CD14-positive monocyte (primary cell): ENCODE data around the gene POC1B. TPM values are rescaled to one million over a fixed set of nuclear protein-coding genes. Genes with fewer than 3 reads are reported as not detected.

Source experiments
- DNase-seq, 3 donors: peaks; one replicate each; pipeline ENCODE4 v3.0.0-alpha.2; 2011 to 2022
- H2AFZ ChIP-seq: 2 replicates; pipeline ENCODE4 v1.6.0; 2012; ENCODE audit warnings: mild to moderate bottlenecking, low read depth, low read length, inconsistent platforms; ENCODE audit not compliant: insufficient read depth, poor library complexity, severe bottlenecking
- H3K27ac ChIP-seq, 2 donors: 1 replicate in 1 of 2; 2 replicates in 1 of 2; pipeline ENCODE4 v1.5.1; 2012 to 2013; ENCODE audit warnings: low read length in 2 of 2, control low read depth in 1 of 2, inconsistent platforms in 1 of 2, low read depth in 1 of 2, mild to moderate bottlenecking in 1 of 2
- H3K27me3 ChIP-seq, 2 donors: one replicate each; pipeline versions ENCODE4 v1.6.0 to v1.6.1; 2011 to 2013; ENCODE audit warnings: low read length in 2 of 2; ENCODE audit not compliant: control insufficient read depth in 2 of 2, insufficient read depth in 2 of 2
- H3K36me3 ChIP-seq, 2 donors: replicated peaks in 1 of 2; 1 replicate in 1 of 2; 2 replicates in 1 of 2; pipeline versions ENCODE4 v1.5.1 to v1.6.1; 2012 to 2013; ENCODE audit warnings: low read length in 2 of 2, control low read depth in 1 of 2, inconsistent platforms in 1 of 2, mild to moderate bottlenecking in 1 of 2; ENCODE audit not compliant: insufficient read depth in 2 of 2, control insufficient read depth in 1 of 2
- H3K4me1 ChIP-seq, 2 donors: 1 replicate in 1 of 2; 2 replicates in 1 of 2; pipeline versions ENCODE4 v1.5.1 to v1.6.1; 2012 to 2013; ENCODE audit warnings: low read length in 2 of 2, control low read depth in 1 of 2, inconsistent platforms in 1 of 2, mild to moderate bottlenecking in 1 of 2, moderate library complexity in 1 of 2; ENCODE audit not compliant: insufficient read depth in 2 of 2, control insufficient read depth in 1 of 2
- H3K4me2 ChIP-seq: replicated peaks from 2 replicates; pipeline ENCODE3; 2012; ENCODE audit warnings: low read length, moderate library complexity, mild to moderate bottlenecking; ENCODE audit not compliant: poor library complexity, severe bottlenecking; ENCODE audit errors: extremely low read depth
- H3K4me3 ChIP-seq, 3 experiments: fragments of 200-600 bp in 1 of 3; sonication (generic) in 1 of 3; replicated peaks in 1 of 3; 1 replicate in 2 of 3; 2 replicates in 1 of 3; pipeline ENCODE4 v1.5.1; 2011 to 2013; ENCODE audit warnings: low read length in 3 of 3, mild to moderate bottlenecking in 3 of 3, control low read depth in 2 of 3, low read depth in 2 of 3, inconsistent platforms in 1 of 3, moderate library complexity in 1 of 3
- H3K79me2 ChIP-seq: 2 replicates; pipeline ENCODE4 v1.6.0; 2012; ENCODE audit warnings: mild to moderate bottlenecking, control low read depth, inconsistent platforms, low read length, moderate library complexity; ENCODE audit not compliant: insufficient read depth
- H3K9ac ChIP-seq: 2 replicates; pipeline ENCODE4 v1.6.0; 2017; ENCODE audit warnings: low read length, mild to moderate bottlenecking; ENCODE audit not compliant: insufficient read depth, poor library complexity, severe bottlenecking
- H3K9me3 ChIP-seq, 2 donors: replicated peaks in 1 of 2; 1 replicate in 1 of 2; 2 replicates in 1 of 2; pipeline versions ENCODE4 v1.5.1 to v1.6.1; 2012 to 2013; ENCODE audit warnings: low read length in 2 of 2, control low read depth in 1 of 2; ENCODE audit not compliant: control insufficient read depth in 1 of 2, insufficient read depth in 1 of 2
- H4K20me1 ChIP-seq: 2 replicates; pipeline ENCODE4 v1.6.0; 2012; ENCODE audit warnings: mild to moderate bottlenecking, low read length, control low read depth, moderate library complexity; ENCODE audit not compliant: insufficient read depth
- H3K27ac Mint-ChIP-seq, 7 donors: one replicate each; pipeline ENCODE4 v1.8.0; 2020; ENCODE audit warnings: mild to moderate bottlenecking in 7 of 7, mixed read lengths in 7 of 7, moderate library complexity in 6 of 7, inconsistent platforms in 2 of 7
- H3K27me3 Mint-ChIP-seq, 3 donors: one replicate each; pipeline ENCODE4 v1.8.0; 2021 to 2022; ENCODE audit warnings: low read depth in 3 of 3, mild to moderate bottlenecking in 3 of 3, mixed read lengths in 3 of 3, moderate library complexity in 3 of 3, inconsistent platforms in 1 of 3
- H3K36me3 Mint-ChIP-seq, 2 donors: one replicate each; pipeline ENCODE4 v1.8.0; 2020; ENCODE audit warnings: mixed read lengths in 2 of 2, inconsistent platforms in 1 of 2, mild to moderate bottlenecking in 1 of 2
- H3K4me1 Mint-ChIP-seq: one replicate; pipeline ENCODE4 v1.8.0; 2020; ENCODE audit warnings: mild to moderate bottlenecking, mixed read lengths
- H3K4me3 Mint-ChIP-seq, 2 donors: one replicate each; pipeline ENCODE4 v1.8.0; 2020; ENCODE audit warnings: mild to moderate bottlenecking in 2 of 2, mixed read lengths in 2 of 2, moderate library complexity in 1 of 2
- H3K9me3 Mint-ChIP-seq, 7 donors: one replicate each; pipeline ENCODE4 v1.8.0; 2020 to 2022; ENCODE audit warnings: mixed read lengths in 7 of 7, mild to moderate bottlenecking in 6 of 7, moderate library complexity in 6 of 7, inconsistent platforms in 2 of 7
- WGBS: methylation state at CpG from one replicate; pipeline ENCODE4 v1.1.5; 2013; ENCODE audit warnings: missing lambda C conversion rate; ENCODE audit not compliant: insufficient coverage; 5-methylcytosine and 5-hydroxymethylcytosine counted together
- intact Hi-C, 2 donors: fragments of 100-400 bp; cut with micrococcal nuclease; formaldehyde crosslinking; loops; one replicate each; pipeline versions ENCODE4 v1.15.0 to v1.15.1; 2023
- polyA plus RNA-seq, 3 donors: library from polyadenylated mRNA; depleted of rRNA in 1 of 3; unstranded in 2 of 3; stranded (reverse) in 1 of 3; fragments of 300-500 nt in 2 of 3; fragments of >200 nt in 1 of 3; fragmentation: Illumina TruSeq in 2 of 3; gene quantifications; 1 replicate in 2 of 3; 2 replicates in 1 of 3; pipeline ENCODE4 v1.2.3, GENCODE V29; 2012 to 2021
- TF ChIP-seq, protein P1 (sequence below): fragments of 200-600 bp; IDR thresholded peaks from one replicate; pipeline ENCODE4 v1.8.0; 2022; ENCODE audit warnings: antibody characterized with exemption, mild to moderate bottlenecking

POC1B gene
- polyA plus RNA-seq, 3 donors = 8.4 to 32.0 (median 29.7) TPM

DNA sequence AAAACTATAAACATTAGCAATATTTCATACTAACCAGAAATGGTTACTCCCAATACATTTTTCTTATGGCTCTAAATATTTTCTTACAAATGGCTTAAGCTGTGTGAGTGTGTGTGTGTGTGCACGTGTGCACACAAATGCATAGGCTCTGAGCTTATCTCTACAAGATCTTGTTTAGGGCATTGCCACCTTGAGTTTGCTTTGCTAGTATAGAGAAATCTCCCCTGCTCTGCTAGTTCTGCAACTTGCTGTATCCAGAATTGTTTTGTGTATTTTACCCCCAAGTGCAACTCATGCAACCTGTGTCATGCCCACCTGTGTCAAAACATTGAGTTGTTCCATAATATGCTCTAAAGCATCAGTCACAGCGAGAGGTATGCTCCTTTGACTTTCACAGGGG is 101.0 kb downstream of the POC1B start:
- TF ChIP-seq, protein P1, sequence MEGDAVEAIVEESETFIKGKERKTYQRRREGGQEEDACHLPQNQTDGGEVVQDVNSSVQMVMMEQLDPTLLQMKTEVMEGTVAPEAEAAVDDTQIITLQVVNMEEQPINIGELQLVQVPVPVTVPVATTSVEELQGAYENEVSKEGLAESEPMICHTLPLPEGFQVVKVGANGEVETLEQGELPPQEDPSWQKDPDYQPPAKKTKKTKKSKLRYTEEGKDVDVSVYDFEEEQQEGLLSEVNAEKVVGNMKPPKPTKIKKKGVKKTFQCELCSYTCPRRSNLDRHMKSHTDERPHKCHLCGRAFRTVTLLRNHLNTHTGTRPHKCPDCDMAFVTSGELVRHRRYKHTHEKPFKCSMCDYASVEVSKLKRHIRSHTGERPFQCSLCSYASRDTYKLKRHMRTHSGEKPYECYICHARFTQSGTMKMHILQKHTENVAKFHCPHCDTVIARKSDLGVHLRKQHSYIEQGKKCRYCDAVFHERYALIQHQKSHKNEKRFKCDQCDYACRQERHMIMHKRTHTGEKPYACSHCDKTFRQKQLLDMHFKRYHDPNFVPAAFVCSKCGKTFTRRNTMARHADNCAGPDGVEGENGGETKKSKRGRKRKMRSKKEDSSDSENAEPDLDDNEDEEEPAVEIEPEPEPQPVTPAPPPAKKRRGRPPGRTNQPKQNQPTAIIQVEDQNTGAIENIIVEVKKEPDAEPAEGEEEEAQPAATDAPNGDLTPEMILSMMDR = no peak
- no peak overlapping the region for H3K9ac ChIP-seq
- H3K79me2 ChIP-seq = no peaks in the 10 kb centered on the region
- H3K9me3 ChIP-seq = no peaks in the 10 kb centered on the region
- DNase-seq = no peak
- Mint-ChIP-seq H3K4me1 (peaks cover 39% of the 10 kb centered on the region), H3K27ac (peak overlapping the region in 6 of 7 donors; percentile 26 to 84 (median 79)), H3K9me3 (no peaks in the 10 kb centered on the region), H3K27me3 (peaks cover 0 to 3% (median 0%) of the 10 kb centered on the region in 3 donors), H3K36me3 (peaks cover 2 to 9% of the 10 kb centered on the region in 2 donors), H3K4me3 (no peak overlapping the region)
- no peak overlapping the region for H2AFZ ChIP-seq
- H4K20me1 ChIP-seq = no peaks in the 10 kb centered on the region
- H3K4me3 ChIP-seq = peak overlapping the region in 1 of 3 experiments; percentile 13
- H3K27ac ChIP-seq = peak overlapping the region in 1 of 2 donors; percentile 64
- peak overlapping the region; percentile 3 for H3K4me2 ChIP-seq
- H3K27me3 ChIP-seq = no peaks in the 10 kb centered on the region
- H3K36me3 ChIP-seq = no peaks in the 10 kb centered on the region
- no CpG with 5 or more reads among the region's 2 CpGs for WGBS
- H3K4me1 ChIP-seq = peaks cover 41 to 48% of the 10 kb centered on the region in 2 donors
- intact Hi-C loops = no loop called here

DNA sequence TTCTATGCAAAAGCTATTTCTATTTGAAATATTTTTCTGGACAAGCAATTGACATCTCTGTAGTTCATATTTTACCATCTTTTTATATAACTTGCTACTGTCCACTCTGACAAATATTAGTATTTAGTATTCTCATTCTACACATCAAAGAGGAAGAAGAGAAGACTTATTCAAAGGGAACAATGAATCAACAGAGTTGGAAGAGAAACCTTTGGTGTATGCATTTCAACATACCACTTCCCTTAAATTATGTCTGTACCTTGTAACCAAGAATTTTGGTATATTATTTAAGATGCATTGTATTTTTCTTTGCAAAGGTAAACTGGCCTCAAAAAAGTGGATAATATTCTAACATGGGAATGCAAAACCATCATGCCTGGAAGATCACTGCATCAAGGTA is 101.5 kb downstream of the POC1B start:
- no peaks in the 10 kb centered on the region for H3K79me2 ChIP-seq
- H2AFZ ChIP-seq = no peak overlapping the region
- intact Hi-C loops = no loop called here
- DNase-seq = peak; percentile 36 to 79 (median 52)
- H3K27me3 ChIP-seq = no peaks in the 10 kb centered on the region
- H3K9me3 ChIP-seq = no peaks in the 10 kb centered on the region
- peaks cover 40% of the 10 kb centered on the region for H3K4me1 Mint-ChIP-seq
- H3K27ac ChIP-seq = peak overlapping the region in 1 of 2 donors; percentile 64
- H3K27ac Mint-ChIP-seq = peak overlapping the region in 6 of 7 donors; percentile 26 to 83 (median 76)
- H3K36me3 Mint-ChIP-seq = peaks cover 2 to 9% of the 10 kb centered on the region in 2 donors
- H3K4me3 Mint-ChIP-seq = no peak overlapping the region
- H3K9ac ChIP-seq = no peak overlapping the region
- peak overlapping the region; percentile 3 for H3K4me2 ChIP-seq
- H3K27me3 Mint-ChIP-seq = peaks cover 0 to 3% (median 0%) of the 10 kb centered on the region in 3 donors
- H4K20me1 ChIP-seq = no peaks in the 10 kb centered on the region
- H3K36me3 ChIP-seq = no peaks in the 10 kb centered on the region
- TF ChIP-seq, protein P1 = no peak
- H3K4me3 ChIP-seq = peak overlapping the region in 1 of 3 experiments; percentile 13
- no peaks in the 10 kb centered on the region for H3K9me3 Mint-ChIP-seq
- peaks cover 41 to 50% of the 10 kb centered on the region in 2 donors for H3K4me1 ChIP-seq
